Liver (tissue), 9 donors: Measurements from ENCODE around the gene DNAH6. TPM values are rescaled to one million over a fixed set of nuclear protein-coding genes. Genes with fewer than 3 reads are reported as not detected.

Source experiments
- DNase-seq: peaks from one replicate; pipeline ENCODE4 v3.0.0-alpha.2; 2017; ENCODE audit warnings: low spot score
- H3K27ac ChIP-seq, 2 donors: one replicate each; pipeline ENCODE4 v1.7.0; 2013; ENCODE audit warnings: inconsistent platforms in 2 of 2, low read length in 2 of 2, control low read depth in 1 of 2, low read depth in 1 of 2, mild to moderate bottlenecking in 1 of 2
- H3K27me3 ChIP-seq, 4 donors: one replicate each; pipeline versions ENCODE4 v1.6.1 to v1.7.0; 2013; ENCODE audit warnings: low read length in 3 of 4, inconsistent platforms in 1 of 4, mild to moderate bottlenecking in 1 of 4, moderate library complexity in 1 of 4; ENCODE audit not compliant: control insufficient read depth in 4 of 4, insufficient read depth in 4 of 4
- H3K36me3 ChIP-seq, 4 donors: one replicate each; pipeline versions ENCODE4 v1.6.1 to v1.7.0; 2013; ENCODE audit warnings: low read length in 3 of 4, mild to moderate bottlenecking in 3 of 4, low read depth in 1 of 4, moderate library complexity in 1 of 4; ENCODE audit not compliant: control insufficient read depth in 4 of 4, insufficient read depth in 3 of 4
- H3K4me1 ChIP-seq, 4 donors: one replicate each; pipeline versions ENCODE4 v1.6.1 to v1.7.0; 2013; ENCODE audit warnings: low read length in 3 of 4, mild to moderate bottlenecking in 3 of 4, moderate library complexity in 1 of 4; ENCODE audit not compliant: control insufficient read depth in 4 of 4, insufficient read depth in 4 of 4
- H3K4me3 ChIP-seq, 3 donors: one replicate each; pipeline versions ENCODE4 v1.6.1 to v1.7.0; 2013; ENCODE audit warnings: low read length in 3 of 3, control low read depth in 1 of 3, low read depth in 1 of 3, mild to moderate bottlenecking in 1 of 3
- H3K9ac ChIP-seq, 2 donors: one replicate each; pipeline ENCODE4 v1.7.0; 2013; ENCODE audit warnings: low read length in 2 of 2, mild to moderate bottlenecking in 2 of 2, moderate library complexity in 2 of 2, control low read depth in 1 of 2, low read depth in 1 of 2
- H3K9me3 ChIP-seq, 4 donors: one replicate each; pipeline versions ENCODE4 v1.6.1 to v1.7.0; 2013; ENCODE audit warnings: low read length in 3 of 4; ENCODE audit not compliant: control insufficient read depth in 4 of 4
- ATF3 ChIP-seq: IDR thresholded peaks from 2 replicates; pipeline ENCODE4 v1.6.1; 2016; ENCODE audit warnings: antibody characterized with exemption
- CTCF ChIP-seq: fragments of 150-350 bp; IDR thresholded peaks from 2 replicates; pipeline ENCODE4 v1.5.1; 2017; ENCODE audit warnings: improper control_type of control experiment, low read depth, low read length; ENCODE audit not compliant: missing input control
- EGR1 ChIP-seq, 2 donors: IDR thresholded peaks; 2 replicates each; pipeline ENCODE4 v1.6.1; 2016 to 2018; ENCODE audit warnings: antibody characterized with exemption in 2 of 2, low read depth in 2 of 2
- FOXA1 ChIP-seq: IDR thresholded peaks from 2 replicates; pipeline ENCODE4 v1.6.1; 2016; ENCODE audit warnings: antibody characterized with exemption
- FOXA2 ChIP-seq: IDR thresholded peaks from 2 replicates; pipeline ENCODE4 v1.6.1; 2016; ENCODE audit warnings: antibody characterized with exemption
- GABPA ChIP-seq, 2 donors: IDR thresholded peaks in 1 of 2; conservative IDR thresholded peaks in 1 of 2; 2 replicates each; pipeline ENCODE4 v1.6.1; 2016; ENCODE audit warnings: antibody characterized with exemption in 2 of 2, mild to moderate bottlenecking in 1 of 2, moderate library complexity in 1 of 2
- HNF4A ChIP-seq, 2 donors: conservative IDR thresholded peaks; 2 replicates each; pipeline ENCODE4 v1.6.1; 2016; ENCODE audit warnings: antibody characterized with exemption in 2 of 2, mild to moderate bottlenecking in 2 of 2
- HNF4G ChIP-seq: IDR thresholded peaks from 2 replicates; pipeline ENCODE4 v1.6.1; 2016; ENCODE audit warnings: antibody characterized with exemption
- JUND ChIP-seq, 2 donors: IDR thresholded peaks; 2 replicates each; pipeline ENCODE4 v1.6.1; 2016; ENCODE audit warnings: antibody characterized with exemption in 2 of 2
- MAX ChIP-seq: IDR thresholded peaks from 2 replicates; pipeline ENCODE4 v1.6.1; 2016; ENCODE audit warnings: antibody characterized with exemption
- NR2F2 ChIP-seq: IDR thresholded peaks from 2 replicates; pipeline ENCODE4 v1.6.1; 2016; ENCODE audit warnings: antibody characterized with exemption
- RAD21 ChIP-seq, 2 donors: IDR thresholded peaks; 2 replicates each; pipeline ENCODE4 v1.6.1; 2016; ENCODE audit warnings: antibody characterized with exemption in 2 of 2, mild to moderate bottlenecking in 2 of 2
- REST ChIP-seq: IDR thresholded peaks from 2 replicates; pipeline ENCODE4 v1.6.1; 2016; ENCODE audit warnings: antibody characterized with exemption, mild to moderate bottlenecking
- RXRA ChIP-seq, 2 donors: IDR thresholded peaks; 2 replicates each; pipeline ENCODE4 v1.6.1; 2017 to 2018; ENCODE audit warnings: antibody characterized with exemption in 2 of 2, mild to moderate bottlenecking in 1 of 2
- SP1 ChIP-seq: IDR thresholded peaks from 2 replicates; pipeline ENCODE4 v1.6.1; 2018; ENCODE audit warnings: antibody characterized with exemption, mild to moderate bottlenecking
- TAF1 ChIP-seq: conservative IDR thresholded peaks from 2 replicates; pipeline ENCODE4 v1.6.1; 2016; ENCODE audit warnings: antibody characterized with exemption, mild to moderate bottlenecking
- YY1 ChIP-seq: IDR thresholded peaks from 2 replicates; pipeline ENCODE4 v1.6.1; 2016; ENCODE audit warnings: antibody characterized with exemption, mild to moderate bottlenecking
- ZBTB33 ChIP-seq: IDR thresholded peaks from 2 replicates; pipeline ENCODE4 v1.6.1; 2016; ENCODE audit warnings: antibody characterized with exemption
- WGBS: extraction: QIAGEN DNeasy Blood & Tissue Kit; methylation state at CpG from one replicate; pipeline ENCODE4 v1.1.7; 2013; 5-methylcytosine and 5-hydroxymethylcytosine counted together
- polyA plus RNA-seq, 2 donors: library from polyadenylated mRNA; stranded (reverse) in 1 of 2; unstranded in 1 of 2; fragments of 200-250 nt in 1 of 2; fragments of >200 nt in 1 of 2; fragmentation: Nextera tagmentation in 1 of 2; extraction: Ambion mirVana in 1 of 2; gene quantifications; one replicate each; pipeline versions ENCODE4 v1.2.1 to v1.2.3, GENCODE V29; 2013 to 2015
- total RNA-seq, 2 donors: library from RNA; depleted of rRNA; stranded (reverse); fragments of >200 nt; gene quantifications; one replicate each; pipeline ENCODE4 v1.2.3, GENCODE V29; 2014
- donor health status: healthy.
- donor health status: healthy.
- donor health status: healthy.
- donor health status: healthy.
- donor health status: healthy.

DNAH6 gene
- total and polyA plus RNA-seq, 4 donors: 0.32 to 1.6 (median 0.59) TPM

GRCh38 chr2:84497285-84497684 is 19.0 kb upstream of the DNAH6 start:
- no peak overlapping the region for H3K4me3 ChIP-seq
- H3K9me3 ChIP-seq: no peaks in the 10 kb centered on the region
- TF ChIP-seq FOXA1: no peak
- TF ChIP-seq EGR1 (IDR thresholded peaks at IDR 0.05; ENCODE audit: low read depth in 2 of 2): no peak
- no peak for TF ChIP-seq ATF3
- TF ChIP-seq YY1: no peak
- TF ChIP-seq RXRA (IDR thresholded peaks at IDR 0.05): no peak
- TF ChIP-seq MAX: no peak
- no peak for TF ChIP-seq HNF4A (conservative IDR thresholded peaks at IDR 0.05)
- TF ChIP-seq CTCF: no peak
- TF ChIP-seq NR2F2: no peak
- no peak for TF ChIP-seq FOXA2
- no peak for TF ChIP-seq TAF1
- H3K27me3 ChIP-seq: no peaks in the 10 kb centered on the region
- no peak overlapping the region for H3K9ac ChIP-seq
- H3K36me3 ChIP-seq: no peaks in the 10 kb centered on the region
- DNase-seq: no peak
- no peak overlapping the region for H3K27ac ChIP-seq
- H3K4me1 ChIP-seq: peaks cover 0 to 4% (median 1%) of the 10 kb centered on the region in 4 donors
- 82% methylated on average over 3 of the region's 3 CpGs for WGBS

- H3K36me3 ChIP-seq: no peaks in the 10 kb centered on the region
These were observed 18.0 kb upstream of the DNAH6 start for GRCh38 chr2:84498150-84498799.

More at GRCh38 chr2:84498150-84498799, 18.0 kb upstream of the DNAH6 start:
- TF ChIP-seq SP1 (no peak), FOXA1 (no peak), ATF3 (no peak), FOXA2 (no peak), REST (no peak), TAF1 (no peak), HNF4G (no peak), GABPA (IDR thresholded peaks at IDR 0.05 in 1 of 2, conservative IDR thresholded peaks at IDR 0.05 in 1 of 2) (no peak), MAX (no peak), ZBTB33 (no peak), EGR1 (IDR thresholded peaks at IDR 0.05; ENCODE audit: low read depth in 2 of 2) (no peak), NR2F2 (no peak), HNF4A (conservative IDR thresholded peaks at IDR 0.05) (no peak), YY1 (no peak), RAD21 (IDR thresholded peaks at IDR 0.05) (no peak), CTCF (no peak), RXRA (IDR thresholded peaks at IDR 0.05) (no peak), JUND (IDR thresholded peaks at IDR 0.05) (no peak)
- peaks cover 0 to 4% (median 1%) of the 10 kb centered on the region in 4 donors for H3K4me1 ChIP-seq
- no peak overlapping the region for H3K4me3 ChIP-seq
- H3K27ac ChIP-seq: no peak overlapping the region
- H3K9me3 ChIP-seq: no peaks in the 10 kb centered on the region
- H3K27me3 ChIP-seq: no peaks in the 10 kb centered on the region
- no peak for DNase-seq
- no peak overlapping the region for H3K9ac ChIP-seq
